ENCODE results near the gene FAM53B.

DNA sequence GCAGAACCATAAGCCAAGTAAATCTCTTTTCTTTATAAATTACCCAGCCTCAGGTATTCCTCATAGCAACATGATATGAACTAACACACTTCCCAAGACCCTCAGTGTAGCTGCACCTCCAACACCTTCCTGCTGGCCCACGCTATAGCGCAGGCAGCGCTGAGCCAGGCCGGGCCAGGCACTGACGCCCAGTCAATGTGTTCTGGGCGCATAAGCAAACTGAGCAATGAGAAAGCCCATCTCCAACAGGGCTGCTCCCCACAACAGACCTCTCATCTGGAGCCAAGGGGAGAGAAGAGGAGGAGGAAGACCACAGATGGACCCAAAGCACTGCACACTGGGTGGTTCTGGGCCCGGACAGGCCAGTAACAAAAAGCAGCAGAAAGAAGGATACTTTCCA is 40.8 kb downstream of the FAM53B start:
- TF ChIP-seq, protein P1, sequence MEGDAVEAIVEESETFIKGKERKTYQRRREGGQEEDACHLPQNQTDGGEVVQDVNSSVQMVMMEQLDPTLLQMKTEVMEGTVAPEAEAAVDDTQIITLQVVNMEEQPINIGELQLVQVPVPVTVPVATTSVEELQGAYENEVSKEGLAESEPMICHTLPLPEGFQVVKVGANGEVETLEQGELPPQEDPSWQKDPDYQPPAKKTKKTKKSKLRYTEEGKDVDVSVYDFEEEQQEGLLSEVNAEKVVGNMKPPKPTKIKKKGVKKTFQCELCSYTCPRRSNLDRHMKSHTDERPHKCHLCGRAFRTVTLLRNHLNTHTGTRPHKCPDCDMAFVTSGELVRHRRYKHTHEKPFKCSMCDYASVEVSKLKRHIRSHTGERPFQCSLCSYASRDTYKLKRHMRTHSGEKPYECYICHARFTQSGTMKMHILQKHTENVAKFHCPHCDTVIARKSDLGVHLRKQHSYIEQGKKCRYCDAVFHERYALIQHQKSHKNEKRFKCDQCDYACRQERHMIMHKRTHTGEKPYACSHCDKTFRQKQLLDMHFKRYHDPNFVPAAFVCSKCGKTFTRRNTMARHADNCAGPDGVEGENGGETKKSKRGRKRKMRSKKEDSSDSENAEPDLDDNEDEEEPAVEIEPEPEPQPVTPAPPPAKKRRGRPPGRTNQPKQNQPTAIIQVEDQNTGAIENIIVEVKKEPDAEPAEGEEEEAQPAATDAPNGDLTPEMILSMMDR (conservative IDR thresholded peaks at IDR 0.05; ENCODE audit: low read length) = no peak
- no peak for TF ChIP-seq EZH2phosphoT487 (IDR thresholded peaks at IDR 0.05; ENCODE audit: borderline replicate concordance, low read depth, low read length)
